HG03139 (cell line): ENCODE measurements around the gene FCGR3B.
A peak's percentile ranks its signal among the peaks of the same experiment; 100 is the strongest.
"Not testable (repeated sequence)": the region's sequence is repeated elsewhere in the genome, so short reads cannot be mapped to it uniquely, and the experiment has no call there.

Source experiments
- ATAC-seq: cut with Tn5 transposase; IDR thresholded peaks from one replicate; pipeline ENCODE4 v1.9.1; 2021; ENCODE audit not compliant: unreplicated experiment

The FCGR3B gene

DNA sequence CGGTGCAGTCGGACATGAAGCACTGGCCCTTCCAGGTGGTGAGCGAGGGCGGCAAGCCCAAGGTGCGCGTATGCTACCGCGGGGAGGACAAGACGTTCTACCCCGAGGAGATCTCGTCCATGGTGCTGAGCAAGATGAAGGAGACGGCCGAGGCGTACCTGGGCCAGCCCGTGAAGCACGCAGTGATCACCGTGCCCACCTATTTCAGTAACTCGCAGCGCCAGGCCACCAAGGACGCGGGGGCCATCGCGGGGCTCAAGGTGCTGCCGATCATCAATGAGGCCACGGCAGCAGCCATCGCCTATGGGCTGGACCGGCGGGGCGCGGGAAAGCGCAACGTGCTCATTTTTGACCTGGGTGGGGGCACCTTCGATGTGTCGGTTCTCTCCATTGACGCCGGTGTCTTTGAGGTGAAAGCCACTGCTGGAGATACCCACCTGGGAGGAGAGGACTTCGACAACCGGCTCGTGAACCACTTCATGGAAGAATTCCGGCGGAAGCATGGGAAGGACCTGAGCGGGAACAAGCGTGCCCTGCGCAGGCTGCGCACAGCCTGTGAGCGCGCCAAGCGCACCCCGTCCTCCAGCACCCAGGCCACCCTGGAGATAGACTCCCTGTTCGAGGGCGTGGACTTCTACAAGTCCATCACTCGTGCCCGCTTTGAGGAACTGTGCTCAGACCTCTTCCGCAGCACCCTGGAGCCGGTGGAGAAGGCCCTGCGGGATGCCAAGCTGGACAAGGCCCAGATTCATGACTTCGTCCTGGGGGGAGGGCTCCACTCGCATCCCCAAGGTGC lies 24.2 kb downstream of the FCGR3B start:
- not testable (repeated sequence) for ATAC-seq

DNA sequence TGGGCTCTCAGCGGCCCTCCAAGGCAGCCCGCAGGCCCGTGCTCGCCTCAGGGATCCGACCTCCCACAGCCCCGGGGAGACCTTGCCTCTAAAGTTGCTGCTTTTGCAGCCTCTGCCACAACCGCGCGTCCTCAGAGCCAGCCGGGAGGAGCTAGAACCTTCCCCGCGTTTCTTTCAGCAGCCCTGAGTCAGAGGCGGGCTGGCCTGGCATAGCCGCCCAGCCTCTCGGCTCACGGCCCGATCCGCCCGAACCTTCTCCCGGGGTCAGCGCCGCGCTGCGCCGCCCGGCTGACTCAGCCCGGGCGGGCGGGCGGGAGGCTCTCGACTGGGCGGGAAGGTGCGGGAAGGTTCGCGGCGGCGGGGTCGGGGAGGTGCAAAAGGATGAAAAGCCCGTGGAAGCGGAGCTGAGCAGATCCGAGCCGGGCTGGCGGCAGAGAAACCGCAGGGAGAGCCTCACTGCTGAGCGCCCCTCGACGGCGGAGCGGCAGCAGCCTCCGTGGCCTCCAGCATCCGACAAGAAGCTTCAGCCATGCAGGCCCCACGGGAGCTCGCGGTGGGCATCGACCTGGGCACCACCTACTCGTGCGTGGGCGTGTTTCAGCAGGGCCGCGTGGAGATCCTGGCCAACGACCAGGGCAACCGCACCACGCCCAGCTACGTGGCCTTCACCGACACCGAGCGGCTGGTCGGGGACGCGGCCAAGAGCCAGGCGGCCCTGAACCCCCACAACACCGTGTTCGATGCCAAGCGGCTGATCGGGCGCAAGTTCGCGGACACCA lies 25.0 kb downstream of the FCGR3B start:
- not testable (repeated sequence) for ATAC-seq

DNA sequence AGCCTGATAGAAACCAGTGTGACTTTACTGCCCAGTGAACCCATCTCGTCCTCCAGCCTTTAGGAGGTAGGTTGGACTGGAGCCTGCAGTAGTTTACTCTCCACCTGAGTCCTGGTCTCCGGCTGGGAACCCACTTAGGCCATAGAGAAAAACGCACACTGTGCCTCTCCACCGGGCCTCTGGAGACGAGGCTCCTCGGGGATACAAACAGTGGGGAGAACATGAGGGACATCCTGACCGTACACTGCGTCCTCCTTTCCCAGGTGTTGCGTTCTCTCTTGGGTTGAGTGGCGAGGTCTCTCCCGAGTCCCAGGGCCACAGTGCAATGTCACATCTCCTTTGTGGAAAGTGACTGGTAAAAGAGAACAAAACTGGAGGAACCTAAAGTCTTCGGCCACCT lies 26.0 kb downstream of the FCGR3B start:
- ATAC-seq, result not testable (repeated sequence)

DNA sequence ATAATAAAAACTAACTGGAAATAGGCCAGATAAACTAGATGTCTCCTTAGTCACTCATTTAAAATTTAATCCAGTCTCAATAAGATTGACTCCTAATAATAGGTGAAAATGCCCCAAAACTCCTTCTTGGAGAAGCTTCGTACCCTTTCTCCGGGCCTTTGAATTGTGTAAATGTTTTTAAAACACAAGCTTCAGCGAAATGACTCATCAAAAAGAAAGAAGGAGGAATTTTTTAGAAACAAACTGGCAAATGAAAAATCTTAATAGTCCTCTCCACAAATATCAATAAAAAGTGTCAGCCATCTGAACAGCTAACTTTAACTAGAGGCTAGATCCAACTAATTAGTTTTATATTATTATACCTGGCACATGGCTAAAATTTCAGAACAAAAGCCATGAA lies 33.9 kb downstream of the FCGR3B start:
- not testable (repeated sequence) for ATAC-seq

DNA sequence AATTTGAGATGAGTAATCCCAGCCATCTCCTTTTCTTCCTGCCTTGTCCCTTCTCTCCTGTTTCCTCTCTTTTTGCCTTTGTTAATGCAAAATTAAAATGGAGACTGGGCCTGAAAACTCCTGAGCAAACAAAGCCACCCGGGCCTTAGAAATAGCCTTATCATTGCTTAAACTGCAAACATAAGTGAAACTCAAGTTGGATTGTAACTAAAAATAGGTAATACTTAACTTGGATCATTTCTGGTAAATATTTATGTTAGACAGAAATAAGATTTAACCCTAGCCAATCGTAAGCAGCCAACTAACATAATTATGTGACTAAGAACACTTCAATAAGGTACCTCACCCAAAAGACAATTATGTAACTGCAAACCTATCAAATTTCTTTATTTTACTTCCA lies 35.4 kb downstream of the FCGR3B start:
- not testable (repeated sequence) for ATAC-seq

DNA sequence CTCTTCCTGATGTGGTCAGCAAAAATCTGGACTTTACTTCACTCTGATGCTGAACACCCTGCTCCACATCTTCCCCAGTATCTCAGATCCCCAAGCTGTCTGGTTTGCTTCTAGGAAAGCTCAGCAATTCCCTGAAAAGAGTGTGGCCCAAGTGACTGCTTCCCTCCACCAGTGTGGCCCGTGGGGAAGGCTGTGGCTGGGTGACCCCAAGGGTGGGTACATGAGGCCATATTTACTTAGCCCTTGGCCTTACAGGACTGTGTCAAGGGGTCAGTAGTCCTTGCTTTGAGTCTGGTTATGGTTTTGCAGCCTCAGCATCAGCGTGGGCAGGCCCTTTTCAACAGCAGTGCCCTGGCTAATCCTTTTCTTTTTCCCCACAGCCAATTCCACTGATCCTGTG lies 35.8 kb downstream of the FCGR3B start:
- not testable (repeated sequence) for ATAC-seq

DNA sequence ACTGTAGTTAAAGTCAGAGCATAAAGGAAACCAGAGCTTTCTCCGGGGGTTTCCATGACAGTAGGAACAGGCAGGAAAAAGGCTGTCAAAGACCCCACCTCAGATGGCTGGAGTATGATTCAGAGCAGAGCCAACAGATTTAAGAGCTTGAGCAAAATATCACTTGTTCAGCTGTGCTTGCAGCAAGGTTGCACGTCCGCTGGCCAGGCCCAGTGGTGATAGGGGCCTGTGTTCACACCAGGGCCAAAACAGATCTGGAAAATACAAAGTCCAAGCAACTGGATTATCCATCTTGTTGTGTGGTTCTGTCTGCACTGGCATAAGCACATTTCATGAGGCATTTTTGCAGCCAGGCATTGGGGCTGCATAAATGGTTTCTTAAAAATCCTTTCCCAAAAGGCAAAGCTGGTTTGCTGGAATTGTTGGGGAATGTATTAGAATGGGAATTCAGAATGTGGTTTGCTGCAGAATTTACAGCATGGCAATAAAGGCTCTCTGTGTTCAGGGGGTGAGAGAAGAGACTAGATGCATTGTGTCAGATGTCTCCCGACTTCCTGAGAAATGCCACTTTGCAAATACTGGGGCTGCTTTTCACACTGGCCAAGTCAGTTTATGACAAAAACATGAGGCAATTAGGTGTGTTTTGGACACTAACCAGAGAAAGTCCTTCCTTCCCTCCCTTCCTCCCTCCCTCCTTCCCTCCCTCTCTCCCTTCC lies 36.5 kb downstream of the FCGR3B start:
- not testable (repeated sequence) for ATAC-seq

DNA sequence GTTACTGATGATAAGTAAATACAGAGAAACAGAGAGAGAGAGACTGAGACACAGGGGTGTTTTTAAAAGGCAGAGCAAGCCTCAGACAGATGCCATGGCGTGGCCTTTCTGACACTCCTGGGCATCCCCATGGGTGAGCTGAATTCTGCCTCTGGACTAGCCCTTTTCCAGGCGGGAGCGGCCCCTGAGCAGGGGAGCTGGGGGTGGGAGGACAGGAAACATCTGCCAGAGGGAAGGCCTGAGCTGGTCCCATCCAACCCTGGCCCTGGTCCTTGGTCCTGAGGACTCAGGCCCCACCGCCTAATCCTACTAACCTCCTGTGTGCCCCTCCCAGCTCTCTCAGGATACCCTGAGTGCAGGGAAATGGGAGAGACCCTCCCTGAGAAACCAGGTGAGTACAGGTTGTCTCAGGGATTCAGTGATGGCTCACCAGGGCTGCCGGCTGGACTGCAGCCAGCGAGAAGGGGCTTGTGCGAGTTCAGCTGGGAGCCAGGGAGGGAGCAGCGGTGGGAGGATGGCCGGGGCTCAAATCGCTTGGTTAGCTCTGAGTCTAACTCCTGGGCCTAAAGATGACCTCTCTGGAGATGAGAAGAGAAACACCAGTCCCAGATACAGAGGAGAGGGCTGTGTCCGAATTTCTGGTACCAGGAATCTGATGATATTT lies 37.8 kb downstream of the FCGR3B start:
- ATAC-seq, result not testable (repeated sequence)

DNA sequence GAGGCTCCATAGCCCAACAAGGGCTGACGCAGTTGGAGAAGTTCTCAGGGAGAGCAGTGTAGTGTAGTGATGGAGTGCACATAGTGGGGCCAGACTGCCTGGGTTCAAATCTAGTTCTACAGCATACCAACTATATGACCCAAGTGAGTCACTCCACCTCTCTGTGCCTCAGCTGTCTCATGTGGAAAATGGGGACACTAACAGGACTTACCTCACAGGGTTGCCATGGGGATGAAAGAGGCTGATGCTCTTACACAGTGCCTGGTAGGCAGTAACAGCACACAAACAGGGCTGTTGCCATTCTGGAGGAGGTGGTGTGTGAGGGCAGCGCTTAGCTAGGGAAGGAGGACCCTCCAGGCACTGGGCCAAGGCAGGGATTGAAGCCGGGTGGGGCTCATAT lies 38.4 kb downstream of the FCGR3B start:
- ATAC-seq, result not testable (repeated sequence)

DNA sequence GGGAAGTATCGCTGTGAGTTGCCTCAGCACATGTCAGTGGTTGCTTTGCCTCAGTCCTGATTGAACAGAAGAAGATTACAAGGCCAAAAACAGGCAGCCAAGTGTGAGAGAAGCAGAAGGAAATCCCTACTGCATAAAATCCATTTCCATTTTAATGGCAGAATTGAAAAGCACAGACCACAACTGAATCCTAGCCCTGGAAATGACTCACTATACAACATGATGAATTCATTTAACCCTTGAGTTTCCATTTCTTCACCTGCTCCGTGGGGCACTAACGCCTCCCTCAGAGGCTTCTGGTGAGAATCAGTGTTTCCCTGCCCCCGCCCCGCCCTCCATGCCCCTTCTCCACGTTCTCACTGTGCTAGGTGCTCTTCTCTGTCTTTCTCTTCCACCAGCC lies 41.1 kb downstream of the FCGR3B start:
- not testable (repeated sequence) for ATAC-seq

DNA sequence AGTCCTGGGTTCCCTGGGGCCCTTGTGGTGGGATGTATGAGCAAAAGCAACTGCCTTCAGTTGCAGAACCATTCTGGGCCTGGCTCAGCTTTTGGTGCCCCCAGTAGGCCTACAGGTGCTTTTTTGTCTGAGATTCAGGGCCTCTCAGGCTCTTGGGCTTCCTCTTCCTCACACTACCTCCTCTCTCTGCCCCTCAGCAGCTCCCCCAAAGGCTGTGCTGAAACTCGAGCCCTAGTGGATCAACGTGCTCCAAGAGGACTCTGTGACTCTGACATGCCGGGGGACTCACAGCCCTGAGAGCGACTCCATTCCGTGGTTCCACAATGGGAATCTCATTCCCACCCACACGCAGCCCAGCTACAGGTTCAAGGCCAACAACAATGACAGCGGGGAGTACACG lies 41.6 kb downstream of the FCGR3B start:
- ATAC-seq, result not testable (repeated sequence)

DNA sequence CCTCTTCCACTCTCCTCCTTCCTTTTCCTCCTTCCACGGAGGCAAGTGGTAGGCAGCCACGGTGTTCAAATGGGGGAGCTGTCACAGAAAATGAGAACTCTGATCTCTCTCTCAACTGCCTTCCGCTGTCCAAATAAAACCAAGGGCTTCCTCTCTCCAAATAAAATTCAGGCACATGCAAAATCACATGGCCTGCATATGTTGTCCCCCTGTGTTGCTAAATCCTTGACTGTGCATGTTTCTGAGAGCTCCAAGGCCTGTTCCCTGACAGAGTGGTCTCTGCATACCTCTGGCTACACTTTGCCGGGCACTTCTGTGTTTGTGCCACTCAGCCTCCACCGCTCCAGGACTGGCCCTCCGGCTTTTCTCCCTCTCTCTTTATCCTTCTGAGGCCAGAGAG lies 42.4 kb downstream of the FCGR3B start:
- not testable (repeated sequence) for ATAC-seq

DNA sequence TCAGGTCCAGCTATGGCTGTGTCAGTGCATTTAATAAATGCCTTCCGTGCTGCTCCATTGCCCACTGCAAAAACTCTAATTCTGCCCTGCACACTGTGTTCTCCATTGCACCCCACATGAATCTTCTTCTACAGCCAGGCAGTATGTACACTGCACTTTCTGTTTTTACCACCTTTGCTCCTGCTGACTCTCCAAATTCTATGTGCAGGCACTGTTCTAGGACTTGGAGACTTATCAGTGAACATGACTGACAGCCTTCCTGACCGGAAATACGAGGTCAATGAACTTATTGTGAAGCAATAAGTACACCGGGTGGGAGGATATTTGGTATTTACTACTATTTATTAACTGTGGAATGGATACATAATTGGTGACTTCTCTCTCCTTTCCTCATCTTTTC lies 48.1 kb downstream of the FCGR3B start:
- not testable (repeated sequence) for ATAC-seq

DNA sequence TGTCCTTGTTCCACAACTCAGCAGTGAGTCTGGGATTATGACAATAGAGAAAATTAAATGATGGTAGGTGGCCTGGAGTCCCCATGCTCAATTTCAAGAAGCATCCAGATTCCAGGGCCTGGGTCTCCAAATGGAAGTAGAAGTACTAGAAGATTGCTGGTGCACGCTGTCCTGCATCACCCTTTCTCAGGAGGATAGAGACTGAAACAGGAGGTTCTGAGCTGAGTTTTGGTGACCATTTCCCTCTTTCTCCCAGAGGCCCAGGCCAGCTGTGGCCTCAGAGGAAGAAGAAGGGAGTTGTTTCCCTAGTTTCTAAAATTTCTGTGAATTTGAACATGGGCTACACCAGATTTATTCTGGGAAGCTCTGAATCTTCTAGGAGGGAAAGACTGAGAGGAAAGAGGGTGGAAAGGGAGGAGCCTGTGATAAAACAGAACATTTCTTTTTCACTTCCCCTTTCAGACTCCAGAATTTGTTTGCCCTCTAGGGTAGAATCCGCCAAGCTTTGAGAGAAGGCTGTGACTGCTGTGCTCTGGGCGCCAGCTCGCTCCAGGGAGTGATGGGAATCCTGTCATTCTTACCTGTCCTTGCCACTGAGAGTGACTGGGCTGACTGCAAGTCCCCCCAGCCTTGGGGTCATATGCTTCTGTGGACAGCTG lies 50.0 kb downstream of the FCGR3B start:
- peak; percentile 74 for ATAC-seq

DNA sequence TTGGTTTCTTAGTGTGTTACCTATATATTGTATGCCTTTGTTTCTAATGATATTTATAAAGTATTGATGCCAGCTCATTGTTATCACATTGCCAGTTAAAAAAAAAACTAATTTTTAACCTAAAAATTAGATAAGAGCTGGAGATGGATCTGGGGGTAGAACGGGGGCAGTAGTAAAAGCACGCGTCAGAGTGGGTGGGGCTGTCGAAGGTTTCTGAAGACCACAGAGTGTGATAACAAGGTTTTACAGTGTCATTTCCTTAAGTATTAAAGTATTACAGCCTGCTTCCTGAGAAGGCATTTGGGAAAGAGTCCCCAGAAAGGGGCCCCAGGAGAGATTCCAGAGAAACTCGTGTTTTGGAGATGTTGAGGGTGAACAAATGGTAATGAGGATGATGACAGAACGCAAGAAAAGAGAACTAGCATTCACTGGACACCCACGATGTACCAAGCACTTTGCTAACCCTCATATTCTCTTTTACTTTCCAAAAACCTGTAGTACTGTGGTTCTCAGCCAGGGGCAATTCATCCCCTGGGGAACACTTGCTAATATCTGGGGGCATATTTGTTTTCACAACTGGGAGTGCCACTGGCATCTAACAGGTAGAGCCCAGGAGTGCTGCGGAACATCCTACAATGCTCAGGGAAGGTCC lies 51.0 kb downstream of the FCGR3B start:
- not testable (repeated sequence) for ATAC-seq

DNA sequence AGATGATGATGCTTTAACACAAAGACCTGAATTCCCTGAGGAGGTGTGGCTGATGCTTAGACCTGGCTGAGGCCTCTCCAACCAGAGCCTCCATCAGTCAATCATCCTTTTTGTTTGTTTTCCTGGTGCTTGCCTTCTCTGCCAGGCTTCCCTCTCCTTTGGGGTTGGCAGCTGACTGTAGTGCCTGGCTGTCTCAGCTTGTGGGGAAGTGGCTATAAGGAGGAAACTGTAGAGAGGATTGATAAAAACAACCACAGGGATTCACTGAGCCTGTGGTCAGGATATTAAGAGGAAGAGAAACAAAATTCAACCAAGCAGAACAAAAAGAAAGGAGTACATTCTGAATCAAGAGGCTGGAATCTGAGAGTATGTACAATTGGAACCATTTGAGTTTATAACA lies 54.3 kb downstream of the FCGR3B start:
- not testable (repeated sequence) for ATAC-seq
